ENCODE measurements around the gene TMEM235. TPM values are rescaled to one million over a fixed set of nuclear protein-coding genes. Genes with fewer than 3 reads are reported as not detected.

Gene TMEM235
- total and polyA plus RNA-seq, 2 experiments from 2014 or later, result not detected

DNA sequence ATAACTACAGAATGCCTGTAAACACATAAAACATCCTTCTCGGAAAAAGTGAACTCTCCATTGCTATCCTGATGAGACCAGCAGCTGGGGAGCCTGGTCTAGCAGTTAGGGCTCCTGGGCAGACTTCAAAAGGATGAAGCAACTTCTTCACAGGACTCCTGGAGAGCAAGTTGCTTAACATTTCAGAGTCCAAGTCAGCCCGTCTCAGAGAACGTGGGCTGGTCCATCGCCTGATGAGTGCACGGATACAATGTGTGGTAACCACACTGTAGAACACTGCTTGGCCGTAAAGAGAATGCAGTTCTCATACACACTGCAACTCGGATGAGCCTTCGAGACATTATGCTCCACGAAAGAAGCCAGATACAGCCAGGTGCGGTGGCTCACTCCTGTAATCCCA is 52.7 kb downstream of the TMEM235 start:
- no peak overlapping the region for H3K4me3 ChIP-seq
- H2AFZ ChIP-seq, result no peak overlapping the region
- no peak overlapping the region for H3K27ac ChIP-seq (ENCODE audit: low read depth)
- ATAC-seq (peak; percentile 21; the same call in 2 of the 3 replicates), DNase-seq (ENCODE audit: low spot score) (no peak)
- H3K4me3 Mint-ChIP-seq, result no peak overlapping the region
- no peaks in the 10 kb centered on the region for H3K79me2 ChIP-seq (replicated peaks; ENCODE audit: insufficient read depth)
- no peaks in the 10 kb centered on the region for H3K27me3 ChIP-seq (ENCODE audit: insufficient read depth)
- no peak for TF ChIP-seq CREB1 (CRISPR knock-in tag; IDR thresholded peaks at IDR 0.05; ENCODE audit: low read depth)
- no peak for TF ChIP-seq STAT1 (IDR thresholded peaks at IDR 0.05; ENCODE audit: unreplicated experiment)
- TF ChIP-seq, protein P1, sequence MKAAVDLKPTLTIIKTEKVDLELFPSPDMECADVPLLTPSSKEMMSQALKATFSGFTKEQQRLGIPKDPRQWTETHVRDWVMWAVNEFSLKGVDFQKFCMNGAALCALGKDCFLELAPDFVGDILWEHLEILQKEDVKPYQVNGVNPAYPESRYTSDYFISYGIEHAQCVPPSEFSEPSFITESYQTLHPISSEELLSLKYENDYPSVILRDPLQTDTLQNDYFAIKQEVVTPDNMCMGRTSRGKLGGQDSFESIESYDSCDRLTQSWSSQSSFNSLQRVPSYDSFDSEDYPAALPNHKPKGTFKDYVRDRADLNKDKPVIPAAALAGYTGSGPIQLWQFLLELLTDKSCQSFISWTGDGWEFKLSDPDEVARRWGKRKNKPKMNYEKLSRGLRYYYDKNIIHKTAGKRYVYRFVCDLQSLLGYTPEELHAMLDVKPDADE (IDR thresholded peaks at IDR 0.05), result no peak
- H3K27me3 Mint-ChIP-seq (ENCODE audit: insufficient read depth, low read depth, poor library complexity), result peaks cover 12% of the 10 kb centered on the region
- H4K20me1 ChIP-seq (replicated peaks; ENCODE audit: insufficient read depth), result no peaks in the 10 kb centered on the region
- H3K4me1 ChIP-seq (ENCODE audit: insufficient read depth), result no peaks in the 10 kb centered on the region; the same call in 1 of the 2 replicates
- H3K4me2 ChIP-seq, result no peak overlapping the region
- no peak overlapping the region for H3K27ac Mint-ChIP-seq
- no peaks in the 10 kb centered on the region for H3K9me2 ChIP-seq (ENCODE audit: insufficient read depth)
- no peaks in the 10 kb centered on the region for H3K36me3 ChIP-seq (ENCODE audit: insufficient read depth)
- no peaks in the 10 kb centered on the region; the same call in 1 of the 2 replicates for H3F3A ChIP-seq (replicated peaks; ENCODE audit: low read depth)
- H3K4me1 Mint-ChIP-seq, result peaks cover 18% of the 10 kb centered on the region
- no peaks in the 10 kb centered on the region for H3K36me3 Mint-ChIP-seq (ENCODE audit: low read depth)
- H3K9me3 Mint-ChIP-seq, result no peaks in the 10 kb centered on the region

GRCh38 chr17:78289004-78289403 is 57.6 kb downstream of the TMEM235 start:
- DNase-seq (ENCODE audit: low spot score), result no peak
- H3K4me2 ChIP-seq, result no peak overlapping the region
- H3K4me3 Mint-ChIP-seq, result no peak overlapping the region; the same call in 2 of the 3 replicates
- no peaks in the 10 kb centered on the region for H3K9me2 ChIP-seq (ENCODE audit: insufficient read depth)
- no peaks in the 10 kb centered on the region for H3F3A ChIP-seq (replicated peaks; ENCODE audit: low read depth)
- H2AFZ ChIP-seq, result no peak overlapping the region
- no peaks in the 10 kb centered on the region for H3K36me3 Mint-ChIP-seq (ENCODE audit: low read depth)
- H3K79me2 ChIP-seq (replicated peaks; ENCODE audit: insufficient read depth), result no peaks in the 10 kb centered on the region
- no peak for ATAC-seq
- no peak overlapping the region for H3K4me3 ChIP-seq
- H3K27ac Mint-ChIP-seq, result no peak overlapping the region
- H3K27me3 Mint-ChIP-seq (ENCODE audit: insufficient read depth, low read depth, poor library complexity), result peaks cover 6% of the 10 kb centered on the region
- no peaks in the 10 kb centered on the region; the same call in 2 of the 3 replicates for H3K4me1 Mint-ChIP-seq
- H3K27me3 ChIP-seq (ENCODE audit: insufficient read depth), result no peaks in the 10 kb centered on the region
- no peaks in the 10 kb centered on the region for H3K9me3 Mint-ChIP-seq
- no peaks in the 10 kb centered on the region for H3K36me3 ChIP-seq (ENCODE audit: insufficient read depth)
- no peaks in the 10 kb centered on the region for H4K20me1 ChIP-seq (replicated peaks; ENCODE audit: insufficient read depth)
- no peaks in the 10 kb centered on the region for H3K4me1 ChIP-seq (ENCODE audit: insufficient read depth)
- no peak overlapping the region for H3K27ac ChIP-seq (ENCODE audit: low read depth)
- TF ChIP-seq NANOG (IDR thresholded peaks at IDR 0.05; ENCODE audit: borderline replicate concordance) (no peak), STAT1 (IDR thresholded peaks at IDR 0.05; ENCODE audit: unreplicated experiment) (no peak), ZNF114 (CRISPR knock-in tag; IDR thresholded peaks at IDR 0.05) (no peak), POLR2AphosphoS5 (IDR thresholded peaks at IDR 0.05; ENCODE audit: low read depth) (no peak), JUNB (IDR thresholded peaks at IDR 0.05; ENCODE audit: unreplicated experiment) (no peak), ZNF331 (CRISPR knock-in tag; IDR thresholded peaks at IDR 0.05; ENCODE audit: low read depth) (no peak), ZNF462 (CRISPR knock-in tag; IDR thresholded peaks at IDR 0.05) (no peak), EZH2 (IDR thresholded peaks at IDR 0.05; ENCODE audit: low read depth, unreplicated experiment) (no peak), REST (IDR thresholded peaks at IDR 0.05; ENCODE audit: unreplicated experiment) (no peak)
